Sciatic nerve (tissue), 2 donors: ENCODE measurements around the gene RILP. TPM values are rescaled to one million over a fixed set of nuclear protein-coding genes. Genes with fewer than 3 reads are reported as not detected.

Experiments used
- ATAC-seq: fragments of 200-7000 bp; cut with Tn5 transposase; one replicate; pipeline ENCODE4 v1.9.1; 2020; ENCODE audit warnings: mild to moderate bottlenecking, moderate library complexity
- DNase-seq: peaks from one replicate; pipeline ENCODE4 v3.0.0-alpha.2; 2020; ENCODE audit warnings: low spot score
- intact Hi-C: fragments of 100-400 bp; cut with DNase I; formaldehyde crosslinking; loops from one replicate; pipeline ENCODE4 v1.14.2; 2022
- total RNA-seq: library from RNA; stranded (reverse); fragmentation: NEBNext Ultra II Directional; extraction: Animal tissue kit (Norgen Biotek cat#: 25700); gene quantifications from one replicate; pipeline ENCODE4 v1.2.1, GENCODE V29; 2021
- donor health status: DM: no; HTN: no; CAD: no.
- donor health status: DM: no; HTN: no; CAD: no.

The RILP gene
- total RNA-seq, 1 donor from 2014 or later, result 15.4 TPM

- ATAC-seq (no peak), DNase-seq (no peak)
These were observed 33.6 kb downstream of the RILP start for GRCh38 chr17:1616101-1616500.

GRCh38 chr17:1612400-1612799 lies 37.3 kb downstream of the RILP start:
- no peak for ATAC-seq
- intact Hi-C loops, result no loop called here

More at GRCh38 chr17:1616101-1616500, 33.6 kb downstream of the RILP start:
- intact Hi-C loops, result no loop called here

GRCh38 chr17:1611715-1612114 lies 38.0 kb downstream of the RILP start:
- peak; percentile 29 for ATAC-seq
- no peak for DNase-seq
- intact Hi-C loops, result no loop called here

More at GRCh38 chr17:1612400-1612799, 37.3 kb downstream of the RILP start:
- no peak for DNase-seq

GRCh38 chr17:1608676-1609075 lies 41.0 kb downstream of the RILP start:
- intact Hi-C loops, result no loop called here
- ATAC-seq (no peak), DNase-seq (no peak)

GRCh38 chr17:1607971-1608320 lies 41.7 kb downstream of the RILP start:
- DNase-seq, result no peak
- no peak for ATAC-seq
- intact Hi-C loops, result no loop called here

GRCh38 chr17:1606352-1606985 lies 43.2 kb downstream of the RILP start:
- intact Hi-C loops, result no loop called here
- ATAC-seq (peak; percentile 4), DNase-seq (no peak)

GRCh38 chr17:1605681-1606351 lies 43.9 kb downstream of the RILP start:
- no peak for DNase-seq
- ATAC-seq, result no peak
- intact Hi-C loops, result no loop called here

- ATAC-seq, result peak; percentile 44
- intact Hi-C loops, result no loop called here
- no peak for DNase-seq
These were observed 44.7 kb downstream of the RILP start for GRCh38 chr17:1604831-1605528.

- intact Hi-C loops, result no loop called here
- ATAC-seq, result no peak
- no peak for DNase-seq
These were observed 48.1 kb downstream of the RILP start for GRCh38 chr17:1601571-1601970.

GRCh38 chr17:1598399-1599095 lies 51.1 kb downstream of the RILP start:
- intact Hi-C loops, result no loop called here
- ATAC-seq, result no peak

GRCh38 chr17:1597861-1598342 lies 51.8 kb downstream of the RILP start:
- no peak for DNase-seq
- ATAC-seq, result no peak
- intact Hi-C loops, result no loop called here

More at GRCh38 chr17:1598399-1599095, 51.1 kb downstream of the RILP start:
- DNase-seq, result no peak

Other genes with a start within 250 kb of the RILP start
- 473 TPM for gene YWHAE, start 249.6 kb downstream of the RILP start, total RNA-seq
- 59.6 TPM for gene CRK, start 193.6 kb downstream of the RILP start, total RNA-seq
- gene MYO1C, start 157.2 kb downstream of the RILP start, total RNA-seq, result 326 TPM
- 46.5 TPM for gene INPP5K, start 133.3 kb downstream of the RILP start, total RNA-seq
- 83.6 TPM for gene PITPNA, start 87.1 kb downstream of the RILP start, total RNA-seq
- 30.8 TPM for gene SLC43A2, start 21.0 kb downstream of the RILP start, total RNA-seq
- gene SCARF1, start 4.1 kb downstream of the RILP start, total RNA-seq, result 25.2 TPM
- 285 TPM for gene PRPF8, start 35.0 kb upstream of the RILP start, total RNA-seq
- gene TLCD2, start 60.5 kb upstream of the RILP start, total RNA-seq, result 13.6 TPM
- gene WDR81, start 74.8 kb upstream of the RILP start, total RNA-seq, result 26.1 TPM
- 3.2 TPM for gene SERPINF2, start 93.0 kb upstream of the RILP start, total RNA-seq
- gene SERPINF1, start 112.2 kb upstream of the RILP start, total RNA-seq, result 592 TPM
- gene SMYD4, start 180.0 kb upstream of the RILP start, total RNA-seq, result 17.7 TPM
- 83.0 TPM for gene RPA1, start 180.1 kb upstream of the RILP start, total RNA-seq